Suppressor macrophage treated with lipopolysaccharide for 4 hours (primary cell): Measurements from ENCODE around the gene EFNA2.

Experiments used
- DNase-seq: peaks from one replicate; pipeline ENCODE4 v3.0.0-alpha.2; 2020

The EFNA2 gene

GRCh38 chr19:1272423-1273262 lies 13.0 kb upstream of the EFNA2 start:
- no peak for DNase-seq

GRCh38 chr19:1273263-1274041 lies 12.2 kb upstream of the EFNA2 start:
- DNase-seq = no peak

- no peak for DNase-seq
Measured at GRCh38 chr19:1274081-1274851, 11.4 kb upstream of the EFNA2 start.

GRCh38 chr19:1274852-1275259 lies 10.8 kb upstream of the EFNA2 start:
- no peak for DNase-seq

- peak; percentile 98 for DNase-seq
Measured at GRCh38 chr19:1275260-1275975, 10.3 kb upstream of the EFNA2 start, which contains the start of gene FAM174C. FAM174C (plus strand) TSS chr19:1275530; CDS start chr19:1275550, 20 bp downstream.

- DNase-seq = no peak
Measured at GRCh38 chr19:1275976-1276627, 9.6 kb upstream of the EFNA2 start.

GRCh38 chr19:1276628-1277022 lies 9.0 kb upstream of the EFNA2 start:
- DNase-seq = no peak

GRCh38 chr19:1277061-1277460 lies 8.6 kb upstream of the EFNA2 start:
- no peak for DNase-seq

- no peak for DNase-seq
Measured at GRCh38 chr19:1278074-1278473, 7.6 kb upstream of the EFNA2 start.

GRCh38 chr19:1278713-1279660 lies 6.7 kb upstream of the EFNA2 start:
- DNase-seq = no peak

GRCh38 chr19:1279782-1280341 lies 5.8 kb upstream of the EFNA2 start:
- peak; percentile 86 for DNase-seq

GRCh38 chr19:1280636-1281568 lies 4.8 kb upstream of the EFNA2 start:
- no peak for DNase-seq

- DNase-seq = no peak
Measured at GRCh38 chr19:1281569-1282287, 3.9 kb upstream of the EFNA2 start.

- DNase-seq = no peak
Measured at GRCh38 chr19:1282588-1283206, 3.0 kb upstream of the EFNA2 start.

GRCh38 chr19:1283207-1283916 lies 2.3 kb upstream of the EFNA2 start:
- DNase-seq = no peak

GRCh38 chr19:1283917-1284292 lies 1.8 kb upstream of the EFNA2 start:
- no peak for DNase-seq

- no peak for DNase-seq
Measured at GRCh38 chr19:1284293-1284978, 1.2 kb upstream of the EFNA2 start.
